Mammary epithelial cell (primary cell): Measurements from ENCODE around the gene ASPG.

ENCODE experiments used
- CTCF ChIP-seq, 2 donors: IDR thresholded peaks in 1 of 2; conservative IDR thresholded peaks in 1 of 2; 2 replicates each; pipeline ENCODE4 v1.5.1; 2011 to 2012; ENCODE audit warnings: inconsistent platforms in 2 of 2, low read length in 2 of 2, mild to moderate bottlenecking in 2 of 2, control low read depth in 1 of 2, low read depth in 1 of 2; ENCODE audit not compliant: insufficient read depth in 1 of 2; ENCODE audit errors: extremely low read depth in 1 of 2
- EZH2 ChIP-seq: IDR thresholded peaks from 2 replicates; pipeline ENCODE4 v1.6.1; 2012; ENCODE audit warnings: low read length, inconsistent platforms, borderline replicate concordance

- no peak for TF ChIP-seq CTCF (conservative IDR thresholded peaks at IDR 0.05 in 1 of 2, IDR thresholded peaks at IDR 0.05 in 1 of 2; ENCODE audit: extremely low read depth in 1 of 2, insufficient read depth in 1 of 2, low read depth in 1 of 2, low read length in 2 of 2)
- TF ChIP-seq EZH2, result no peak
These were observed 37.7 kb upstream of the ASPG start for GRCh38 chr14:104047761-104048160.
